Body of pancreas (tissue), 4 donors: ENCODE results near the gene ULK4.

ENCODE experiments used
- CTCF ChIP-seq, 7 experiments: fragments of 450-650 bp in 4 of 7; fragments of 200-600 bp in 3 of 7; sonication (generic) in 3 of 7; IDR thresholded peaks; one replicate each; pipeline ENCODE4 v1.5.1; 2016 to 2019; ENCODE audit warnings: antibody characterized with exemption in 7 of 7
- POLR2A ChIP-seq, 3 donors: fragments of 450-650 bp; IDR thresholded peaks; one replicate each; pipeline ENCODE4 v1.6.1; 2016; ENCODE audit warnings: antibody characterized with exemption in 3 of 3, mild to moderate bottlenecking in 2 of 3

- TF ChIP-seq CTCF (IDR thresholded peaks at IDR 0.05) = no peak
- TF ChIP-seq POLR2A (IDR thresholded peaks at IDR 0.05) = no peak
Observed at GRCh38 chr3:41603807-41604206, 358.1 kb downstream of the ULK4 start.
